WTC11 (cell line): ENCODE results near the gene SERPINA4.
"Not testable (repeated sequence)": the region's sequence is repeated elsewhere in the genome, so short reads cannot be mapped to it uniquely, and the experiment has no call there.

Experiments
- CBFB ChIP-seq: sonication (generic); formaldehyde crosslinking; IDR thresholded peaks from 2 replicates; pipeline ENCODE4 v1.8.1; 2022; ENCODE audit warnings: mild to moderate bottlenecking, low read depth, missing genetic modification reagents
- ESRRA ChIP-seq: sonication (generic); formaldehyde crosslinking; IDR thresholded peaks from 2 replicates; pipeline ENCODE4 v1.8.1; 2022; ENCODE audit warnings: mild to moderate bottlenecking, missing genetic modification reagents, borderline replicate concordance
- MAX ChIP-seq: sonication (generic); formaldehyde crosslinking; IDR thresholded peaks from 2 replicates; pipeline ENCODE4 v1.8.0; 2022; ENCODE audit warnings: mild to moderate bottlenecking, missing genetic modification reagents

DNA sequence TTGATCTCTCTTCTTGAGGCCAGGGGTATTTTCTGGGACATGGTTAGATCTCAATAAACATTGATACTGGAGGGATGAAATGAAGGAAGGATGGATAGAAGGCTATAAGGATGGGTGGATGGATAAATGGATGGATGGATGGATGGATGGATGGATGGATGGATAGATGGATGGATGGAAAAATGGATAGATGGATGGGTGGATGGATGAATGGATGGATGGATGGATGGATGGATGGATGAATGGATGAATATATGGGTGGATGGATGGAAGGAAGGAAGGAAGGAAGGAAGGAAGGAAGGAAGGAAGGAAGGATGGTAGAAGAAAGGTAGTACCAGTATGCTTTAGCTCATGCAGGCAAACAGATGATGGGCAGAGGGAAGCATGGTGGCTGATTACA, 16.2 kb downstream of the SERPINA4 start:
- TF ChIP-seq ESRRA (CRISPR knock-in tag); MAX; CBFB (CRISPR knock-in tag): not testable (repeated sequence)
